HuH-7 (cell line): ENCODE results near the gene PRR23E.

Experiments used
- DNase-seq: peaks from one replicate; pipeline ENCODE4 v3.0.0; 2011; ENCODE audit warnings: low spot score

PRR23E gene

DNA sequence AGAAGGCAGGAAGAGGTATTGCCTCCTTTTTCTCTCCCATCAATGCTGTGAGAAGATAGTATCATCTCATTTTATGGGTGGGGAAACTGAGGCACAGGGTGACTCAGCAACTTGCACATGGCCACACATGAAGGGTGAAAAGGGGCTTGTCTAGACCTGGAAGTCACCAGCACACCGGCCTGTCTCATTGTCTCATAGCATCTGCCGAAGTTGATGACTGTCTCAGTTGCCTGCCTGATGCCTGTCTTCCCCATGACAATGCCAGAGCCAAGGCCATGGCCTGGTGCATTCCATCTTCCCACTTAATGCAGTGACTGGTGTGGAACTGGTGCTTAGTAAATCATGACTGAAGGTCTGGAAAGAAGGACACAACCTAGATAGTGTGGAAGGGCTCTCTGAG, 27.9 kb upstream of the PRR23E start:
- DNase-seq, result no peak

DNA sequence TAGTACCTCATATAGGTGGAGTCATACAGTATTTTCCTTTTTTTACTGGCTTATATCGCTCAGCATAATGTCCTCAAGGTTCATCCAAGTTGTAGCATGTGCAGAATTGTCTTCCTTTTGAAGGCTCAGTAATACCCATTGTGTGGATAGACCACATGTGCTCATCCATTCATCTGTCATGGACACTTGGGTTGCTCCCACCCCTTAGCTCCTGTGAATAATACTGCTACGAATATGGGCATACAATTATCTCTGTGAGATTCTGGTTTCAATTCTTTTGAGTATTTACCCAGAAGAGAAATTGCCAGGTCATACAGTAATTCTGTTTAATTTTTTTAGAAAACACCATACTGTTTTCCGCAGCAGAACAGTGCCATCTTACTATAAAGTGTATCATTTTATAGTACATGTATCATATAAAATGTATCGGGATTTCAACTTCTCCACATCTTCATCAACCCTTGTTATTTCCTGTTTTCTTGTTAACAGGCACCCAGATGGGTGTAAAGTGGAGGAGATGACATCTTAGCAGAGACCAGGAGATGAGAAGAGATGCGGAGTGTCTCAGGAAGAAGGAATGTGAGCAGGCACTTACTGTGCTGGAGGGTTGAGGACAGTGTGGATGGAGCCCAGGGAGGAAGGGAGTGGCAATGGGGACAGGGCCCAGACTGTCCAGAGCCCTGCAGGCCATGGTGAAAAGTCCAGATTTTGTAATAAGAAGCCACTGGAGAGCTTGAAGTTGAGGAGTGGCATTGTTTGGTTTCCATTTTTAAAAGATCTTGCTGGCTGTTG, 27.0 kb upstream of the PRR23E start:
- no peak for DNase-seq

DNA sequence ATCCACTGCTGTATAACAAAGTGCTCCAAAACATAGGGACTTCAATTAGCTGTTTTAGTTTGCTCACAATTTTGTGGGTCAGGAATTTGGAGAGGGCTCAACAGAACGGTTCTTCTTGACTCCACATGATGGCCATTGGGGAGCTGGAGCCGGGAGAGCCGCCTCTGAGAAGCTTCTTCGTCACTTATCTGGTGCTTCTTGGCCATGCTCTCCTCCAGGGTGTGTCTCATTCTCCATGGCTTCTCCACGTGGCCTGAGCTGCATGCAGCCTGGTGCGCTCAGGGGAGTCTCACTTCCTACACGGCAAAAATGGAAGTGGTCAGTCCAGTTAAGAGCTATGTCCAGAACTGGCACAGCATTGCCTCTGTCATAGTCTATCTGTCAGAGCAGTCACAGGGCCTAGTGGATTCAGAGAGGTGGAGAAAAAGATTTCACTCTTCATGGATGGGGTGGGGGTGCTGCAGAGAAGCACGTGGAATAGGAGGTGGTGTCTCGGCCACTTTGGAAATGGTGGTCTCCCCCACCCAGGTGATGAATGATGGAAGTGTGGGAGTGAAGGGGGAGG, 26.3 kb upstream of the PRR23E start:
- DNase-seq, result no peak

DNA sequence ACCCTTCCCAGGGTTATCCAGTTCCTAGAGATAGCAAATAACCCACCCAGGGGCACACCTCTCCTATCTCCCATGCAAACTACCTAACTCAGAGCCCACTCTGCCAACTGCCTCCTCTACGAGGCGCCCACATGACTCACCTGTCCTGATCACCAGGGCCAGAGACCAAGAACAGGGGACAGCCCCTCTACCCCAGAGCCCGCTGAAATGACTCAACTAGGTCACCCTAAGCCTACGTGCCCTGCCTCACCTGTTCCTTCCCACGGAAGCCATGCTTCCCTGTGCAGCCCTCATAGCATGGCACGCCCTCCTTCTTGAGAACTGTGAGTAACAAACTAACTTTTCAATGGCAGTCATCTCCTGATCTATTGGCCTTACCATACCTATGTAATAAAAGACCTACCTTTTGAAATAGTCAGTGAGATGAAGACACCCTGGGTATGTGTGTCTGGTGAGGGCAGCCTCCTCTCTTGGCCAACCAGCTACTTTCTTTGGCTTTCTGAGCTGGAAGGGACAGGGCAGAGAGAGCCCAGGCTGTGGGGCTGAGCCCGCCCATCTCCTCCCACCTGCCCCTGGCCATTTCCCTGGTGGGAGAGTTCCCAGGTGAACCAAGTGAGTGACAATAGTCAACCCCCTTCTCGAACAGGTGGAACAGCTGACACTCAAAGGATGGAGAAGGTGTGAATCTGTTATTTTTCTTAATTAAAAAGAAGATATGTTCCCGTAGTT, 25.5 kb upstream of the PRR23E start:
- no peak for DNase-seq

DNA sequence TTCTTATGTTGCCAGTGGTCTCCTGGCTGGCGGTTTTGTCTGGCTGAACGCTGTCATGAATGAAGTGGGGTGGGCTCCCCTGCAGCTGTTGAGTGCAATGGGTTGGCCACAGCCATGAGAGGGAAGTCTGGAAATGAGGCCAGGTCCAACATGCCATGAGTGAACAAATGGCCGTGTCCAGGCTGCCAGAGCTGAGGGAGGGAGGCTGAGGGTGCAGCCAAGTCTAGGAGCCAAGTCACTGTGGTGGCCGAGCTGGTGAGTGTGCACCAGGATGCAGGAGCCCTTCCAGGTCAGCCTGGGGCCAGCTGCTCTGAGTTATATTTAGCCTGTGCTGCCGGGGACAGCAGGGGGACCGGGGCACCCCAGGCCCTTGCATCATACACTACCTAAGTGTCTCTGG, 24.7 kb upstream of the PRR23E start:
- DNase-seq, result no peak

DNA sequence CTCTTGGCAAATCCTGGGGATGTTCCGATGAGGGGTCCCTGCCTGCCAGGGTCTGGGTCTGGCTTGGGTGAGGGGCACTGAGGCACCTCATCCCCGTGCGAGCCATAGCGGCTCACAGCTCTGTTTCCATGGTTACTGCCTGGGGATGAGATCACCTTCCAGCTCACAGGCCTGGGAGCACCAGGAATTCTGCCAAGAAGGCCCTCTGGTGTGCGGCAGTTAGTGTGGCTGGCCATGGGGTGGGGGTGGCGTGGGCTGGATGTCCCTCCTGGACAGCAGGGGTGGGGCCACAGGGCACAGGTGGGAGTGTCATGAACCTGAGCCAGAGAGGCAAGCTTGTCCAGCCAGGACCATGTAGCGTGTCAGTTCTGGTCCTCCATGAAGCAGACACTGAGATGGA, 22.1 kb upstream of the PRR23E start:
- no peak for DNase-seq

DNA sequence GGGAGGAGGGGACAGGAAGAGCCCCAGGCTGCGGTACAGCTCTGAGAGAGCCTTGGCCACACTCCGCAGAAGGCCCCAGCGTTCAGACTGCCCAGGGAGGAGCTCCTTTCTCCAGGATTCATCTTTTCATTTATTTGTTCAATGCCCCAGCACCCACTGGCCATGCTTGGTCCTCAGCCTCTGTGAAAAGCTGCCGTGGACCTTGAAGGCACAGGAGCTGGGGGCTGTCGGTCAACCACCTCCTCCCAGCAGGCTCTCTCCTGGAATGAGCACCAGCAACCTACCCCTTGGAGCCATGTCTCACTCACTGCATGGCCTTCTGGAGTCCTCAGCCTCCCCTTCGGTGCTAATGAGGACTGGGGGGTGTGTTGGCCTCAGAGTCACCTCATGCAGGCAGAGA, 21.6 kb upstream of the PRR23E start:
- DNase-seq, result no peak

DNA sequence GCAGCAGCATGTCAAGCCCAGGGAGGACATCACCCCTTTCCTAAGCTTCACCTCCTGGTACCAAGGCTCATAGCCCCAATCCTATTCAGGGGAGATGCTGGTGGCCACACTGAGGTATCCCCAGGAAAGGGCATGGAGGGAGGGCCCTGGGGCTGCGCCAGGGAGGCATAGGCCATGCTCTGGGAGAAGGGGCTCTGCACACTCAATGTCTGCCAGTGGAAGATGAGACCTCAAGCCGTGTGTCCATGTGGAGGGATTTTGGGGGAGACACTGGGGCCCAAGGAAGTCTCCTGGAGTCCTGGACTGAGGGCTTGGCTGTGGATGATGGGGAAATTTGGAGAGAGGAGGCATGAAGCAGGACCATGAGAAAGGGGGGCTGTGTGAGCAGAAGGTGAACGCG, 21.2 kb upstream of the PRR23E start:
- DNase-seq, result no peak

DNA sequence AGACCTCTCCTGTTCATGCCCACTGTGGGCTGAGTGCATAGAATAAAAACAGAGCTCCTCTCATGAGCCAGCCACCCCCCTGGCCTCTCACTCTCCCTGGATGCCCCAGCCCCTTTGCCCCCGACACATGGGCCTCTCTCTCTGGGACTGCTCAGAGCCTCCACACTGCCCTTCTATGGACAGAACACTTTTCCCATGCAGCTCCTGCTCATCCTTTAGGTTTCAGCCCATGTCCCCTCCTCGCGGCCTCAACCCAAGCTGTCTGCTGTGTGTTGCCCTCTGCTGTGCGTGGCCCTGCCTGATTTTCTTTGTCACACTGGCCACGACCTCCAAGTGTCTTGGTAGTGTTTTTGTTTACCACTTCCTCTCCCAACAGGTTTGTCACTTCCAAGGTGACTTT, 20.7 kb upstream of the PRR23E start:
- DNase-seq, result no peak

DNA sequence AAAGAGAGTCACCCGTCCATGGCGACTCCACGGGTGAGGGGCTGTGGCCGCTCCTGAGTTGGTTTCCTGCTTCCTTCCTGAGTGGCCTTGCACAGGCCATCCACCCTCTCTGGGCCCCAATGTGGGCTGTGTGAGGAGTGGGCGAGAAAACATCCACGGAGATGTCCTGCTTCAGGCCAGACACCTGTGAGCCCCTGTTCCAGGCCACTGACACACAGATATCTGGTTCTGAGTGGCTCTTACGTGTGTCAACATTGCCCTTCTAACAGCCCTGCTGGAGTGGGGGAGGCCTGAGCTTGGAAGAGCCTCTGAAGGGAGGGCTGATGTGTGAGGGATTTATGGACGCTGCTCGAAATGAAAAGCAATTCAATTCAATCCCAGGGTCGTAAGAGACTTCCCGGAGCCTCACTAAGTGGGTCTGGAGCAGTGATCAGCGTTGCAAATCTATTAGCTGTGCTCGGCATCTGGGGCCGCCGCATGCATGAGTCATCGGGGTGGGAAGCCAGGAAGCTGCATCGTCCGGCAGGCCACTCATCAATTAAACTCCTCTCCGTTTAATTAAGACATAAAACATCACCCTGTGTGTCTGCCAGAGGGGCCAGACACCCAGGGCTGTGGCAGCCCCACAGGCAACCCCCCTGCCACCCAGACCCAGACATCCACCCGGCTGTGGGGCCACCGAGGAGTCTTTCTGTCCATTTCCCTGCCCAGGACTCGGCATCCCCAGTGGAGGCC, 20.0 kb upstream of the PRR23E start:
- no peak for DNase-seq

DNA sequence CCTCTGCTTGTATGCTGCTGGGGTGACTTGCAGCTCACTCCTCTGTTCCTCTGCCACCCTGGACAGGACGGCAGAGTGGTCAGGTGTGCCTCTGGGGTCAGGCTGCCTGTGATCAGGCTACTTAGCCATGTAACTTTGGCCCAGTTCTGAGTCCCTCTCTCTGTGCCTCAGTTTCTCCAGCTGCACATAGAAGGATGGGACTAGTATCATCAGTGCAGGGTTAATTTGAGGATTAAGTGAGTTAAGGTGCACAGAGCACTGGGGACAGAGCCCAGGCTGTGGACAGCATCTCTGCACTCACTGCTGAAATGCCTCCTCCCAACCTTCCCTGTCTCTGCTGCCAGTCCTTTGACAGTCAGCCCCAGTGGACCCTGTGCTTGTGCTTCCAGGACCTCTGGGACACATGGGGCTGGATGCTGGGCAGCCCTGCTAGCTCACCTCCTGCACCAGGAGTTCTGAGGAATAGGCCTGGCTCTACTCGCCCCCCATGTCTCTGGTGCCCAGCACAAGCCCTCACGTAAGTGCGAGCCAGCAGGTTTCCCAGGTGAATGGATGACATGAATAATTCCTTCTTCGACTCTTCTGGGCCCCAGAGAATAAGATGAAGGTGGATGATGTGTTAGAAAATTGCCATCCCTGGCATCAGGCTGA, 19.3 kb upstream of the PRR23E start:
- no peak for DNase-seq

DNA sequence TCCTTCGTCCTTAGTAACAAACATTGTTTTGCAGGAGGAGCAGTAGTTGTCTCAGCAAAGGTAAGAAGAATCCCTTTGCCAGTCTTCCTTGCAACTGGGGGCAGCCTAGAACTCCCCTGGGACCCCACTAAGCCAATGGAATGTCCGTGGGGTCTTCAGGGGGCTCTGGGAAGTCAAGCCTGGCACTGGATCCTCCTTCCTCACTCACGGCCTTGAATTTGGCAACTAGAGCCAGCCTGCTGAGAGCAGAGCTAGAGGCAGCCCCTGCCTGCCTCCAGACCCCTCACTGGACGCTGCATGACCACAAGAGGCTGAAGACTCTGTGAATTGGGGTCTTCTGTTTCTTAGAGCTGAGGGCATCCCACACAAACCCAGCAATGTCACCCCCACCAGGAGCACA, 18.6 kb upstream of the PRR23E start:
- DNase-seq, result no peak

DNA sequence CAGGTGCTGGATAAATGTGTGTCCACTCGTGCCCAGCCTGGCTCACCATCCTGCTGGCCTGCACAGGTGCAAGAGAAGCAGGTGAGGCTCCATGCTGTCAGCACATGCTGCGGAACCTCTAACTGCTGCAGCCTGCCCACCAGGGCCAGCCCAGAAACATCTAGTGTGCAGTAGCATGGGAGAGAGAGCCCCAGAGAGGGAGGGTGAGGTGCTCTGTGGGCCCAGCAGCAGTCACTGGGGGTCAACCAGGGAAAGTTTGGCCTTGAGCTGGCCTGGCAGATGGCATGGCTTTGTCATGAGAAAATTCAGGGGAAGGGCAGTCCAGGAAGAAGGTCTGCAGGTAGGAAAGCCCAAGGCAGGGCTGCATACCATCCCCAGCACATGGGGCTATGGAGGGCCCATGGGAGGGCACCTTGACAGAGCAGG, 18.2 kb upstream of the PRR23E start:
- DNase-seq, result no peak

DNA sequence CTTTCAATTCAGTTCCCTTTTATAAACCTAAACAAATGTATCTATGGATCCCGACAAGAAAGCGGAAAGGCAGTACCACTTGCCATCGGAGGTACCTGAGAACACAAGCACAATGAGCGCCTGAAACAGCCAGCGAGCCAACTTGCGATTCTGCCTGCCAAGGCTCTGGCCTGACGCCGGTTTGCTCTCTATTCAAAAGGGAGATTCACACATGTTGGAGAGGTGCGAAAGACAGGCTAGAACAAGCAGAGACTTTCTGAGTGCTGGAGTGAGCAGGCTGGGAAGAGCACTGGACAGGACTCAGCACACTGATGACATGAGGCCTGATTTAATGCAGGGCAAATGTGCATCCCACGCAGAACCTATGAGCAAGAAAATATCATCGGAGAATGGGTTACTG, 17.7 kb upstream of the PRR23E start:
- no peak for DNase-seq

DNA sequence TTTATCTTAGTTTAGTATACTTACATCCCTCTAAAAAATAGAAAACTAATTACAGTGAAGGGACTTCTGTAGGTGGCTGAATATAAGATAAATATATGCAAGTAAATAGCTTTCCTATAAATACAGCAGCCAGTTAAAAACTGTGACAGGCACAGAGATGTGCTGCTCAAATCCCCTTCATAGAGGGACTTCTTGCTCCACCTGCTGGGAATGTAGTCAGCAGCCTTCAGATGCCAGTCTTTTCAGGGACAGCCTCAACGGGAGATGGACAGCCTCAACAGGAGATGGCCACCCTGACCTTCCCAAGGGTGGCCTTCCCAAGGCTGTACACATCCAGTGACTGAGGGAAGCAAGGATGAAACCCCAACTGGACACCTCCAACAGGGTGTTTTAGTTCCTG, 15.7 kb upstream of the PRR23E start:
- no peak for DNase-seq

DNA sequence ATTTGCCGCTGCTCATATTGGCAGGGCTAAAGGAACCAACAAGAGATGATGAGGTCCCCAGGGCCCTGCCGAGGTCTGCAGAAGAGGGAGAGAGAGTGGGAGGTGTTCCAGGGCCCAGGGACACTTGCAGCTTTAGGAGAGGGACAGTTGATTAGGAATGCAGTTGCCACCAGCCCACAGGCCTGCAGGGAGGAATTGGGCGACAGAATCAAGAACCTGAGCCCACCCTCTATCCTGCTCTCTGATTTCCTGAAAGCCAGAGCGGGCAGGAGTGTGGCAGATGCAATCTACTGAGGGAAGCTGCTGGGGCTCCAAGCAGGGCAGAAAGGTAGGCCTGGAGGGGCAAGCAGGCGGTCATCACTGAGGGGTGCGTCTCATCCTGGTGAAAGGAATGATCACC, 12.1 kb upstream of the PRR23E start:
- no peak for DNase-seq

DNA sequence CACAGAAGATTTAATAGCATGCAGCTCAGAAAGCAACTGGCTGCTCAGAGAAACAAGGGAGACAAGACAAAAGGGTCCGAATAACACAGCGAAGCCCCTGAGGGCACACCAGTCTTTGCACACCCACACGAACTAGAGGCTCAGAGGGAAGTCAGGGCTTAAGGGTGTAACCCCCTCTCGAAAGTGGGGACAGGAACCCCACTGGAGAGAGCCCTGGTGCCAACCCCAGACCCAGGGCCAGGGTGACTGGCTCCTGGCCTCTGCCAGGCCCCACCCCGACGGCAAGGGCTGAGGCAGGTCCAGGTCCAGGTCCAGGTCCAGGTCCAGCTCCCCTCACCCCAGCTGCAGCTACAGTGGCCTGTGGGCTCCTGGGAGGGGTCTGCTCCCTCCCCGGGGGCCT, 10.5 kb upstream of the PRR23E start:
- no peak for DNase-seq

DNA sequence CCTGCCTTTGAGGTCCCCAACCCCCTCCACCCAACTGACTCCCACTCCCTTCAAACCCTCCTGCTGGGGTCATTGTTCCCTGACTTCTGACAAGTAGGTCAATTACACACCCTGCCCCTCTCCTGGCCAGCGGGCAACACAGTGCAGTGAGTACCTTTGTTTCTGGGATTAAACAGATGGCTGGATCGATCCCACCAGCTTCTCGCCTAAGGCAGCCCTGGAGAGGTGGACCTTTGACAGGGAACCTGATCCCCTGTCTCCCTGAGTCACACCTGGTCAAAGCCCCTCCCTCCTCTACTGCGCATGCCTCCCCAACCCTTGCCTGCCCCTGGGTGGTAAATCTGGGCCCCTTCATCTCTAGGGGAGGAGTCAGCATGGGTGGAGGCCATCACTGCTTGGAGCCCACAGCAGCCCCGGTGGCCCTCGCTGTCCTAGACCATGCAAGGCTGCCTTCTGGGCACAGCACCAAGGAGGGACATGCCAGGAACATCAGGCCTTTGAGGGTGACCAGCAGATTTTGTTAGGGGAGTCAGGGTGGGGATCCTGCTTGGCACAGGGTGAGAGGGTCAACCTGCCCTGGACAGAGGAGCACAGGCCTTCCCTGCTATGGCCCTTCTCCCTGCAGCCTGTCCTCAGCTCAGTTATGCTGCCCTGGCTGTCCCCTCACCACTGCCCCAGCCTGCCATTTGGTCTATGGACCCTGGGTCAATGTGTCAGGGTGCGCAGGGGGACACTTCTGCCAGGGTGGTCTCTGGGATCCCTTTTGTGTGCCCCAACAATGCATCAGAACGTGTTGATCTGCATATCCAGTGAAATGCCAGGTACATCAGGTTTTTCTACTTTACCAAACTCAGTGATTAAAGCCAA, 9.8 kb upstream of the PRR23E start:
- DNase-seq, result no peak

DNA sequence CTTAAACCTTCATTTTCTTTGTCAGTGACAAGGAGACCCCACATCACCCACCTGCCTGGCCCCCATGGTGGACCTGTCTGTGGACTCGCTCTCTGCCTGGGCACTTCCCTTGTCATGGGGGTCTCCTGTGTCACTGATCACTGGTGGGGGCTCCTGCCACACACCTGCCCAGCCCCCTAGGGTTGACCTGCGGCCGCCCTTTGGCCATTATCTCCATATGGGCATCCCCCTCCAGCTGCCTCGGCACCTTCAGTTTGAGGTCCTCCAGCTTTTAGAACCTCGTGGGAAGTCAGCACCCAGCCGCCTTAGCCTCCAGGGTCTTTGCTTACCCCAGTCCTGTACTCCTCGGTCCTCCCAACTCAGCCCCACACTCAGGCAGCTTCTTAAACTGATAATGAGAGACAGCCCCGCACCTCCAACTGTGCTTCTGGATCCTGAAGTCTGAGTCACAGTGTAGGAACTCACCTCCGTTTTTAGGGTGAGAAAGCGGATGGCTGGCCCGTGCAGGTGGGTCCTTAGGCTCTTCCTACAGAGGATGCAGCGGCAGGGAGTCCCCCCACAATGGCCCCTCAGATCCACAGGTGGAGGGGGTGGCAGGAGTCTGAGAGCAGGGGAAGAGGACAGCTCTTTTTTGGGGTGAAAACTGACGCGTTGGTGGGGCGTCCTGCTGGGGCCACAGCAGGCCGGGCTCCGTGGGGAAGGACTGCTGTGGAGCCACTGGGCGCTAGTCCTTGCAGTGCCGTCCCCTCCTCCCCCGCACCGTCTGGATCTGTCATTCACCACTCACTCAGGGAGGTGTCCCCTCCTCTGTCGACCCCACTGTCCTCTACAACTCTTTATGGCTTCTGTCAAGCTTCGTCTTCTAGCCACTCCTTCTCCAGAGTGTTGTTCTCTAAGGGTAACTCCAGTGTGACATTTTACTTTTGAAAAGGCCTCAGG, 8.7 kb upstream of the PRR23E start:
- DNase-seq, result no peak

DNA sequence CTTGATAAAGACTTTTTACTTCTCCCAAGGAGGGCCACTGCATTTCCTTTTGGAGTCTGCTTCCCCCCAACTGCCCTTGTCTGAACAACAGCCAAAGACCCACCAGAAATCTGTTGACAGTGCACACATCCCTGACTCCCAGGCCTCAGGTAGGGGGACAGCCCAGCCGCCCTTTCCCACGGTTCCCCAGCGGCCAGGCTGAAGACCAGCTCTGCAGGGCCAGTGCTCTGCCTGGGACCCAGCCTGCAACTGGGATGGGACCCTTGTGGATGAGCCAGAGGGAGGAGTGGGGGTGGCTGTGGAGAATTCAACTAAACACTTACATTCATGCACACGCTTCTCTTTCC, 8.1 kb upstream of the PRR23E start:
- no peak for DNase-seq
